SU-DHL-6 (cell line): Measurements from ENCODE around the gene AARS2.

Source experiments
- H2AFZ ChIP-seq: fragments of 200-600 bp; sonication (generic); 2 replicates; pipeline ENCODE4 v1.6.1; 2014; ENCODE audit warnings: low read depth, mild to moderate bottlenecking, moderate library complexity, mixed read lengths, antibody characterized with exemption, low read length; ENCODE audit not compliant: severe bottlenecking
- H3F3A ChIP-seq: fragments of 200-600 bp; shearing (Covaris generic); 2 replicates; pipeline ENCODE4 v1.6.0; 2016; ENCODE audit warnings: antibody characterized with exemption, mild to moderate bottlenecking; ENCODE audit not compliant: insufficient read depth
- H3K27ac ChIP-seq: fragments of 200-600 bp; sonication (generic); 2 replicates; pipeline ENCODE4 v1.5.1; 2016; ENCODE audit warnings: low read depth, mild to moderate bottlenecking, low read length, moderate library complexity, mixed read lengths
- H3K27me3 ChIP-seq: fragments of 200-600 bp; sonication (generic), shearing (Covaris generic); 2 replicates; pipeline ENCODE4 v1.6.0; 2014; ENCODE audit warnings: mild to moderate bottlenecking, low read length
- H3K36me3 ChIP-seq: fragments of 200-600 bp; sonication (generic); 2 replicates; pipeline ENCODE4 v1.6.1; 2014; ENCODE audit warnings: mild to moderate bottlenecking, low read length, mixed read lengths
- H3K4me2 ChIP-seq: fragments of 300-600, 200-600 bp; shearing (Covaris generic), sonication (generic); 2 replicates; pipeline ENCODE4 v1.6.0; 2014; ENCODE audit warnings: low read length, low read depth, mild to moderate bottlenecking; ENCODE audit not compliant: poor library complexity, severe bottlenecking
- H3K4me3 ChIP-seq: fragments of 200-600 bp; sonication (generic); 2 replicates; pipeline ENCODE4 v1.5.1; 2014; ENCODE audit warnings: antibody characterized with exemption, low read length, mild to moderate bottlenecking, mixed read lengths; ENCODE audit not compliant: insufficient read depth, poor library complexity, severe bottlenecking
- H3K79me2 ChIP-seq: fragments of 200-600 bp; sonication (generic); 2 replicates; pipeline ENCODE4 v1.6.1; 2014; ENCODE audit warnings: mild to moderate bottlenecking, low read length, moderate library complexity; ENCODE audit not compliant: insufficient read depth
- H3K9ac ChIP-seq: fragments of 200-600 bp; sonication (generic); 2 replicates; pipeline ENCODE4 v1.7.0; 2014; ENCODE audit warnings: mild to moderate bottlenecking, low read length
- H3K9me2 ChIP-seq: fragments of 200-600 bp; sonication (generic); replicated peaks from 2 replicates; pipeline ENCODE4 v1.6.1; 2014; ENCODE audit warnings: low read length; ENCODE audit not compliant: insufficient read depth
- H3K9me3 ChIP-seq: fragments of 200-600 bp; sonication (generic); 2 replicates; pipeline ENCODE4 v1.6.1; 2014; ENCODE audit warnings: low read length, mixed read lengths; ENCODE audit not compliant: insufficient read depth
- H4K20me1 ChIP-seq: fragments of 200-600 bp; sonication (generic); 2 replicates; pipeline ENCODE4 v1.6.1; 2014; ENCODE audit warnings: low read depth, mild to moderate bottlenecking, antibody characterized with exemption, low read length, moderate library complexity, mixed read lengths
- CTCF ChIP-seq: fragments of 200-600 bp; sonication (generic); IDR thresholded peaks from one replicate; pipeline ENCODE4 v1.5.1; 2017; ENCODE audit warnings: antibody characterized with exemption, mild to moderate bottlenecking, low read length, moderate library complexity; ENCODE audit not compliant: insufficient read depth, poor library complexity, severe bottlenecking
- EZH2phosphoT487 ChIP-seq: fragments of 200-600 bp; sonication (generic), shearing (Covaris generic); conservative IDR thresholded peaks from 2 replicates; pipeline ENCODE4 v1.6.1; 2018; ENCODE audit warnings: mild to moderate bottlenecking, antibody characterized with exemption, low read length, moderate library complexity, mixed read lengths

Gene AARS2

GRCh38 chr6:44306710-44307109, 6.4 kb downstream of the AARS2 start:
- Histone ChIP-seq H3K9me2 (no peaks in the 10 kb centered on the region), H3K9me3 (no peaks in the 10 kb centered on the region), H3K4me2 (no peak overlapping the region), H3K79me2 (0 out of 2 replicates have a peak, but pooled peaks cover 1% of the 10 kb centered on the region), H3F3A (no peaks in the 10 kb centered on the region), H3K27ac (no peak overlapping the region), H2AFZ (no peak overlapping the region), H3K9ac (no peak overlapping the region), H3K36me3 (no peaks in the 10 kb centered on the region; the same call in 1 of the 2 replicates), H4K20me1 (no peaks in the 10 kb centered on the region), H3K27me3 (no peaks in the 10 kb centered on the region), H3K4me3 (no peak overlapping the region)
- no peak for TF ChIP-seq CTCF
- no peak for TF ChIP-seq EZH2phosphoT487

GRCh38 chr6:44305200-44305725, 7.9 kb downstream of the AARS2 start:
- no peak overlapping the region for H3K4me3 ChIP-seq
- H4K20me1 ChIP-seq = no peaks in the 10 kb centered on the region
- no peak for TF ChIP-seq EZH2phosphoT487
- TF ChIP-seq CTCF = no peak
- no peak overlapping the region for H3K9ac ChIP-seq
- H3K27ac ChIP-seq = no peak overlapping the region
- H3F3A ChIP-seq = no peaks in the 10 kb centered on the region
- no peak overlapping the region for H2AFZ ChIP-seq
- H3K9me3 ChIP-seq = no peaks in the 10 kb centered on the region
- H3K79me2 ChIP-seq = no peaks in the 10 kb centered on the region
- no peaks in the 10 kb centered on the region for H3K36me3 ChIP-seq
- no peaks in the 10 kb centered on the region for H3K9me2 ChIP-seq
- no peaks in the 10 kb centered on the region for H3K27me3 ChIP-seq
- H3K4me2 ChIP-seq = no peak overlapping the region

GRCh38 chr6:44304282-44305199, 8.6 kb downstream of the AARS2 start:
- TF ChIP-seq CTCF = peak; percentile 82
- no peak for TF ChIP-seq EZH2phosphoT487
- Histone ChIP-seq H3K4me2 (no peak overlapping the region), H3K27me3 (no peaks in the 10 kb centered on the region), H2AFZ (no peak overlapping the region), H3F3A (no peaks in the 10 kb centered on the region), H4K20me1 (no peaks in the 10 kb centered on the region), H3K4me3 (no peak overlapping the region), H3K27ac (no peak overlapping the region), H3K9me2 (no peaks in the 10 kb centered on the region), H3K36me3 (no peaks in the 10 kb centered on the region), H3K9ac (no peak overlapping the region), H3K79me2 (no peaks in the 10 kb centered on the region), H3K9me3 (no peaks in the 10 kb centered on the region)
